Mesangial cell (primary cell): ENCODE results near the gene MYOCOS. TPM values are rescaled to one million over a fixed set of nuclear protein-coding genes. Genes with fewer than 3 reads are reported as not detected.

Experiments used
- total RNA-seq: library from RNA; depleted of rRNA; stranded (reverse); fragments of >200 nt; gene quantifications from 2 replicates; pipeline ENCODE4 v1.2.3, GENCODE V29; 2015

The MYOCOS gene, protein sequence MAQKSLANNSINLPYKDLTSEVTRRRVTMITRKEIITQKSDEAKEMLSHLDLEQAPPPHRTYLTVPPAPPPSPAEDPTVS
- total RNA-seq, result not detected in 2 replicates

DNA sequence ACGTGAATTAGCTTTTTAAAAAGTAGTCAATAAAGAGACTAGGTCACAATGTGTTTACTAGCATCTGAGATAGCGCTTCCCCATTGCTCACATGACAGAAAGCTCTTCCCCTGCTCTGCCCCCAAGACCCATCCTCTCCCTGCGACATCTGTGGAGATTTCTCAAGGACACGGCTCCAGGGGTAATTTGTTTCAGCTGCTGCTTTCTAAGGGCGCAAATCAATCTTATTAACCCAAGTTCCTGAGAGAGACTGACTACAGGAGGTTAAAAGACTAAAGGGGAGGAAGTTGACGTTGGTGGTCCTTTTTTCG is at the start of gene MYOCOS:
TSS of gene MYOCOS (plus strand) at position 92 of the 311 bp plus-strand sequence. CDS start 1,641 bp downstream, outside the sequence.

GRCh38 chr1:171652234-171652822 is 30.3 kb downstream of the MYOCOS start, which contains the start of gene MYOC:
TSS of gene MYOC (minus strand) at chr1:171652688. CDS start at chr1:171652611, 77 bp downstream.

Other genes starting within 250 kb of the MYOCOS start
- gene PRRC2C, start 136.7 kb upstream of the MYOCOS start, total RNA-seq, result 66.3 and 69.1 TPM in 2 replicates
- not detected in 2 replicates for gene MYOC, start 30.4 kb downstream of the MYOCOS start, total RNA-seq
- 2.4 and 3.3 TPM in 2 replicates for gene VAMP4, start 119.8 kb downstream of the MYOCOS start, total RNA-seq
- 20.8 and 29.7 TPM in 2 replicates for gene METTL13, start 159.4 kb downstream of the MYOCOS start, total RNA-seq
- 3.7 and 13.8 TPM in 2 replicates for gene DNM3, start 219.3 kb downstream of the MYOCOS start, total RNA-seq